HepG2 (cell line): Measurements from ENCODE around the gene ATP6V1F. TPM values are rescaled to one million over a fixed set of nuclear protein-coding genes. Genes with fewer than 3 reads are reported as not detected.

Source experiments
- ATAC-seq: fragments of 200-7000 bp; cut with Tn5 transposase; 3 replicates; pipeline ENCODE4 v1.9.1; 2020; ENCODE audit warnings: mild to moderate bottlenecking, moderate library complexity
- BruUV-seq: library from RNA; stranded (reverse); fragments of 400-500 nt; replicated peaks from 2 replicates; lab custom pipeline; 2021; lab: Mats Ljungman, UMichigan
- CTCF ChIA-PET: fragments of 300-600 bp; formaldehyde crosslinking; extraction: SDS; loops from one replicate; lab custom pipeline; 2021; ENCODE audit warnings: low total read pairs, inconsistent platforms, low intra/inter-chr PET ratio; lab: Yijun Ruan, JAX
- POLR2A ChIA-PET: fragments of 350-600 bp; sonication (Branson Sonifier 250); formaldehyde crosslinking; loops from one replicate; lab custom pipeline; 2020; ENCODE audit warnings: antibody characterized with exemption, inconsistent platforms; lab: Yijun Ruan, JAX
- DNase-seq: peaks from one replicate; pipeline ENCODE4 v3.0.0-alpha.2; 2015; ENCODE audit warnings: low spot score
- FAIRE-seq: peaks from 3 replicates; lab custom pipeline; 2011; peaks lifted over from hg19 to GRCh38; lab: Jason Lieb, UNC
- H2AFZ ChIP-seq: one replicate; pipeline ENCODE4 v1.6.1; 2011; ENCODE audit warnings: low read length, inconsistent platforms
- H3K27ac ChIP-seq: fragments of 300-600 bp; 3 replicates; pipeline ENCODE4 v1.8.0; 2011; ENCODE audit warnings: mixed run types, mild to moderate bottlenecking, mixed read lengths, low read length, inconsistent platforms; ENCODE audit not compliant: insufficient read depth; ENCODE audit errors: extremely low read length
- H3K27me3 ChIP-seq, 2 experiments: fragments of 200-600 bp in 1 of 2; 2 replicates in 1 of 2; 3 replicates in 1 of 2; pipeline versions ENCODE4 v1.6.0 to v1.8.0; 2011; ENCODE audit warnings: low read length in 2 of 2, mild to moderate bottlenecking in 2 of 2, moderate library complexity in 2 of 2, inconsistent platforms in 1 of 2; ENCODE audit not compliant: insufficient read depth in 2 of 2, control insufficient read depth in 1 of 2
- H3K36me3 ChIP-seq, 2 experiments: fragments of 200-600 bp in 1 of 2; replicated peaks in 1 of 2; 2 replicates in 1 of 2; 3 replicates in 1 of 2; pipeline versions ENCODE4 v1.5.1 to v1.8.0; 2011; ENCODE audit warnings: low read length in 2 of 2, inconsistent platforms in 1 of 2; ENCODE audit not compliant: insufficient read depth in 2 of 2, control insufficient read depth in 1 of 2
- H3K4me1 ChIP-seq: 2 replicates; pipeline ENCODE4 v1.5.1; 2012; ENCODE audit warnings: low read length, inconsistent platforms; ENCODE audit not compliant: insufficient read depth
- H3K4me2 ChIP-seq: 2 replicates; pipeline ENCODE4 v1.6.0; 2011; ENCODE audit warnings: low read depth, low read length, inconsistent platforms
- H3K4me3 ChIP-seq, 3 experiments: fragments of 200-600 bp in 1 of 3; sonication (generic), shearing (Covaris generic) in 1 of 3; replicated peaks in 1 of 3; 2 replicates each; pipeline ENCODE4 v1.5.1; 2011 to 2016; ENCODE audit warnings: low read length in 3 of 3, inconsistent platforms in 2 of 3, low read depth in 2 of 3, mild to moderate bottlenecking in 2 of 3, control low read depth in 1 of 3, mixed read lengths in 1 of 3; ENCODE audit not compliant: insufficient read depth in 1 of 3
- H3K79me2 ChIP-seq: one replicate; pipeline ENCODE4 v1.6.1; 2011; ENCODE audit warnings: low read length, inconsistent platforms; ENCODE audit not compliant: insufficient read depth
- H3K9ac ChIP-seq: 2 replicates; pipeline ENCODE4 v1.6.0; 2011; ENCODE audit warnings: mild to moderate bottlenecking, low read depth, low read length, inconsistent platforms; ENCODE audit not compliant: insufficient read depth
- H3K9me3 ChIP-seq: 2 replicates; pipeline ENCODE4 v1.5.1; 2012; ENCODE audit warnings: mild to moderate bottlenecking, low read length
- H4K20me1 ChIP-seq: 2 replicates; pipeline ENCODE4 v1.6.0; 2011; ENCODE audit warnings: inconsistent platforms, mild to moderate bottlenecking, low read length, moderate library complexity; ENCODE audit not compliant: insufficient read depth
- CBFB ChIP-seq: sonication (generic); formaldehyde crosslinking; IDR thresholded peaks from 2 replicates; pipeline ENCODE4 v1.4.0; 2020; ENCODE audit warnings: missing genetic modification reagents
- HOXA7 ChIP-seq: sonication (generic); formaldehyde crosslinking; IDR thresholded peaks from 2 replicates; pipeline ENCODE4 v1.8.1; 2022; ENCODE audit warnings: mild to moderate bottlenecking, missing genetic modification reagents, moderate library complexity
- KLF13 ChIP-seq: sonication (generic); formaldehyde crosslinking; IDR thresholded peaks from 2 replicates; pipeline ENCODE4 v1.4.0; 2020; ENCODE audit warnings: mild to moderate bottlenecking, missing genetic modification reagents
- NCOA5 ChIP-seq: sonication (generic); formaldehyde crosslinking; IDR thresholded peaks from 2 replicates; pipeline ENCODE4 v1.4.0; 2020; ENCODE audit warnings: missing genetic modification reagents
- NFKBIZ ChIP-seq: IDR thresholded peaks from 2 replicates; pipeline ENCODE4 v1.6.1; 2018; ENCODE audit warnings: missing genetic modification reagents, missing compliant biosample characterization
- NFRKB ChIP-seq: fragments of 450-650 bp; IDR thresholded peaks from 2 replicates; pipeline ENCODE4 v1.6.1; 2017
- NR2C2 ChIP-seq: sonication (generic); formaldehyde crosslinking; IDR thresholded peaks from 2 replicates; pipeline ENCODE4 v1.4.0; 2020; ENCODE audit warnings: missing genetic modification reagents, mild to moderate bottlenecking, moderate library complexity, borderline replicate concordance
- SMAD9 ChIP-seq: sonication (generic); formaldehyde crosslinking; IDR thresholded peaks from 2 replicates; pipeline ENCODE4 v1.5.1; 2020; ENCODE audit warnings: mild to moderate bottlenecking, missing genetic modification reagents
- ZNF724P ChIP-seq: sonication (generic); formaldehyde crosslinking; IDR thresholded peaks from 2 replicates; pipeline ENCODE4 v1.8.0; 2022; ENCODE audit warnings: missing genetic modification reagents, borderline replicate concordance
- WGBS: methylation state at CpG from one replicate; pipeline ENCODE4 v1.1.6; 2017; ENCODE audit warnings: low lambda C conversion rate; 5-methylcytosine and 5-hydroxymethylcytosine counted together
- in situ Hi-C: cut with HindIII; loops from 2 replicates; pipeline ENCODE4 v1.10.0; 2017; ENCODE audit warnings: low pct_unique_long_range_greater_than_20kb; ENCODE audit not compliant: extremely low pct_ligation_motif_present
- intact Hi-C: fragments of 100-400 bp; cut with micrococcal nuclease; formaldehyde crosslinking; loops from one replicate; pipeline ENCODE4 v1.10.0; 2022; ENCODE audit not compliant: unreplicated experiment
- polyA plus RNA-seq, 8 experiments: library from polyadenylated mRNA; depleted of rRNA in 3 of 8; stranded (reverse) in 7 of 8; unstranded in 1 of 8; fragments of >200 nt; fragmentation: Illumina TruSeq in 4 of 8; extraction: Trizol in 4 of 8; gene quantifications; 2 replicates each; pipeline versions ENCODE4 v1.2.1 to v1.2.3, GENCODE V29; 2011 to 2016; ENCODE audit warnings: low read depth in 4 of 8, missing spikeins in 1 of 8, mixed read lengths in 1 of 8; ENCODE audit not compliant: insufficient read depth in 1 of 8
- total RNA-seq, 5 experiments: library from RNA; depleted of rRNA; stranded (reverse); fragments of >200 nt; fragmentation: Illumina TruSeq; extraction: Trizol; gene quantifications; 2 replicates each; pipeline ENCODE4 v1.2.3, GENCODE V29; 2016; ENCODE audit warnings: low read depth in 1 of 5
- TF ChIP-seq, protein P1 (sequence below): sonication (generic); formaldehyde crosslinking; IDR thresholded peaks from 2 replicates; pipeline ENCODE4 v1.4.0; 2020; ENCODE audit warnings: missing genetic modification reagents

The ATP6V1F gene
- total and polyA plus RNA-seq, 2 of the 13 experiments (the other 11 are each of a cell fraction or from before 2014, with no cell fraction given), result 87.2 to 132 TPM

- in situ Hi-C loops (no loop called here), intact Hi-C loops (no loop called here)
- no TSS peak for BruUV-seq
- WGBS, result 73% methylated on average over 4 of the region's 17 CpGs
- CTCF ChIA-PET, result interaction anchor here (1.6 to 3.0 kb wide), 3 partner anchors 34 to 43 kb away, joined by 6 to 13 read pairs (median 11); no protein-coding TSS in a partner anchor
- H3K9me3 ChIP-seq, result no peaks in the 10 kb centered on the region
- no peaks in the 10 kb centered on the region for H4K20me1 ChIP-seq
- TF ChIP-seq NFRKB, result no peak
- TF ChIP-seq NR2C2 (CRISPR knock-in tag), result no peak
- no peak for TF ChIP-seq CBFB (CRISPR knock-in tag)
- TF ChIP-seq KLF13 (CRISPR knock-in tag), result no peak
- no peak for TF ChIP-seq SMAD9 (CRISPR knock-in tag)
- no peak for TF ChIP-seq NCOA5
- no peak for TF ChIP-seq HOXA7 (CRISPR knock-in tag)
- no peak for TF ChIP-seq ZNF724P (CRISPR knock-in tag)
- TF ChIP-seq NFKBIZ (CRISPR knock-in tag), result no peak
- TF ChIP-seq, protein P1, sequence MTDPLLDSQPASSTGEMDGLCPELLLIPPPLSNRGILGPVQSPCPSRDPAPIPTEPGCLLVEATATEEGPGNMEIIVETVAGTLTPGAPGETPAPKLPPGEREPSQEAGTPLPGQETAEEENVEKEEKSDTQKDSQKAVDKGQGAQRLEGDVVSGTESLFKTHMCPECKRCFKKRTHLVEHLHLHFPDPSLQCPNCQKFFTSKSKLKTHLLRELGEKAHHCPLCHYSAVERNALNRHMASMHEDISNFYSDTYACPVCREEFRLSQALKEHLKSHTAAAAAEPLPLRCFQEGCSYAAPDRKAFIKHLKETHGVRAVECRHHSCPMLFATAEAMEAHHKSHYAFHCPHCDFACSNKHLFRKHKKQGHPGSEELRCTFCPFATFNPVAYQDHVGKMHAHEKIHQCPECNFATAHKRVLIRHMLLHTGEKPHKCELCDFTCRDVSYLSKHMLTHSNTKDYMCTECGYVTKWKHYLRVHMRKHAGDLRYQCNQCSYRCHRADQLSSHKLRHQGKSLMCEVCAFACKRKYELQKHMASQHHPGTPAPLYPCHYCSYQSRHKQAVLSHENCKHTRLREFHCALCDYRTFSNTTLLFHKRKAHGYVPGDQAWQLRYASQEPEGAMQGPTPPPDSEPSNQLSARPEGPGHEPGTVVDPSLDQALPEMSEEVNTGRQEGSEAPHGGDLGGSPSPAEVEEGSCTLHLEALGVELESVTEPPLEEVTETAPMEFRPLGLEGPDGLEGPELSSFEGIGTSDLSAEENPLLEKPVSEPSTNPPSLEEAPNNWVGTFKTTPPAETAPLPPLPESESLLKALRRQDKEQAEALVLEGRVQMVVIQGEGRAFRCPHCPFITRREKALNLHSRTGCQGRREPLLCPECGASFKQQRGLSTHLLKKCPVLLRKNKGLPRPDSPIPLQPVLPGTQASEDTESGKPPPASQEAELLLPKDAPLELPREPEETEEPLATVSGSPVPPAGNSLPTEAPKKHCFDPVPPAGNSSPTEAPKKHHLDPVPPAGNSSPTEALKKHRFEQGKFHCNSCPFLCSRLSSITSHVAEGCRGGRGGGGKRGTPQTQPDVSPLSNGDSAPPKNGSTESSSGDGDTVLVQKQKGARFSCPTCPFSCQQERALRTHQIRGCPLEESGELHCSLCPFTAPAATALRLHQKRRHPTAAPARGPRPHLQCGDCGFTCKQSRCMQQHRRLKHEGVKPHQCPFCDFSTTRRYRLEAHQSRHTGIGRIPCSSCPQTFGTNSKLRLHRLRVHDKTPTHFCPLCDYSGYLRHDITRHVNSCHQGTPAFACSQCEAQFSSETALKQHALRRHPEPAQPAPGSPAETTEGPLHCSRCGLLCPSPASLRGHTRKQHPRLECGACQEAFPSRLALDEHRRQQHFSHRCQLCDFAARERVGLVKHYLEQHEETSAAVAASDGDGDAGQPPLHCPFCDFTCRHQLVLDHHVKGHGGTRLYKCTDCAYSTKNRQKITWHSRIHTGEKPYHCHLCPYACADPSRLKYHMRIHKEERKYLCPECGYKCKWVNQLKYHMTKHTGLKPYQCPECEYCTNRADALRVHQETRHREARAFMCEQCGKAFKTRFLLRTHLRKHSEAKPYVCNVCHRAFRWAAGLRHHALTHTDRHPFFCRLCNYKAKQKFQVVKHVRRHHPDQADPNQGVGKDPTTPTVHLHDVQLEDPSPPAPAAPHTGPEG (CRISPR knock-in tag), result no peak
- no peak overlapping the region for H2AFZ ChIP-seq
- H3K4me2 ChIP-seq, result no peak overlapping the region
- ATAC-seq (no peak), DNase-seq (no peak), FAIRE-seq (no peak)
- peaks cover 4 to 10% of the 10 kb centered on the region in 2 experiments; a peak in 2 of 5 replicates for H3K27me3 ChIP-seq
- no peaks in the 10 kb centered on the region for H3K36me3 ChIP-seq
- H3K27ac ChIP-seq, result no peak overlapping the region
- no peaks in the 10 kb centered on the region for H3K79me2 ChIP-seq
- no peak overlapping the region for H3K4me3 ChIP-seq
- no peak overlapping the region for H3K9ac ChIP-seq
- POLR2A ChIA-PET, result no interaction called here
- H3K4me1 ChIP-seq, result peaks cover 11% of the 10 kb centered on the region
Observed at GRCh38 chr7:128841171-128841690, 21.4 kb upstream of the ATP6V1F start.
